ENCODE results near the gene SLC8A3.

SLC8A3 gene

GRCh38 chr14:70152704-70153103 lies 36.0 kb downstream of the SLC8A3 start:
- Histone ChIP-seq H3K23ac (ENCODE audit: low read depth, low read length, poor library complexity) (no peak overlapping the region), H4K91ac (ENCODE audit: low read depth, low read length, poor library complexity) (no peak overlapping the region), H2AFZ (ENCODE audit: low read length) (no peak overlapping the region), H2BK15ac (ENCODE audit: low read length) (no peak overlapping the region), H2BK12ac (ENCODE audit: low read length) (no peak overlapping the region), H2BK5ac (ENCODE audit: low read length) (no peak overlapping the region), H3K9me3 (replicated peaks in 1 of 2; ENCODE audit: control insufficient read depth in 2 of 2, insufficient read depth in 1 of 2, low read depth in 1 of 2, low read length in 2 of 2) (no peaks in the 10 kb centered on the region), H3K27me3 (ENCODE audit: control insufficient read depth in 3 of 3, insufficient read depth in 3 of 3, low read depth in 1 of 3, low read length in 3 of 3) (peaks cover 0 to 6% (median 0%) of the 10 kb centered on the region in 3 experiments), H2AK5ac (ENCODE audit: low read depth, low read length) (no peak overlapping the region), H3K27ac (replicated peaks; ENCODE audit: low read length) (no peak overlapping the region), H4K8ac (ENCODE audit: low read depth, low read length) (no peak overlapping the region), H2BK120ac (ENCODE audit: low read depth, low read length) (no peak overlapping the region), H3K18ac (ENCODE audit: low read length) (no peak overlapping the region), H3K9ac (ENCODE audit: low read depth, low read length, poor library complexity) (no peak overlapping the region), H3K36me3 (replicated peaks in 1 of 2; ENCODE audit: control insufficient read depth in 2 of 2, insufficient read depth in 2 of 2, low read length in 2 of 2) (no peaks in the 10 kb centered on the region), H3K4me1 (ENCODE audit: control insufficient read depth in 2 of 2, insufficient read depth in 1 of 2, low read depth in 1 of 2, low read length in 2 of 2) (peaks cover 0 to 5% of the 10 kb centered on the region in 2 donors), H3K4ac (ENCODE audit: low read length) (no peak overlapping the region), H3K4me3 (ENCODE audit: low read length in 2 of 2) (no peak overlapping the region), H3K4me2 (ENCODE audit: insufficient read depth, low read length, poor library complexity, severe bottlenecking) (no peak overlapping the region), H3K79me1 (ENCODE audit: low read depth, low read length) (no peaks in the 10 kb centered on the region), H3K14ac (ENCODE audit: low read length) (no peak overlapping the region)
- WGBS, 2 donors (ENCODE audit: extremely low coverage in 2 of 2, insufficient read length in 2 of 2, insufficient replicate concordance in 1 of 2) = no CpG with 5 or more reads among the region's 4 CpGs
- DNase-seq (ENCODE audit: low spot score) = no peak

GRCh38 chr14:70152081-70152480 lies 36.7 kb downstream of the SLC8A3 start:
- no peak for DNase-seq (ENCODE audit: low spot score)
- H4K91ac ChIP-seq (ENCODE audit: low read depth, low read length, poor library complexity) = no peak overlapping the region
- no peak overlapping the region for H3K9ac ChIP-seq (ENCODE audit: low read depth, low read length, poor library complexity)
- no peak overlapping the region for H2BK120ac ChIP-seq (ENCODE audit: low read depth, low read length)
- H3K4ac ChIP-seq (ENCODE audit: low read length) = no peak overlapping the region
- no peak overlapping the region for H2BK12ac ChIP-seq (ENCODE audit: low read length)
- no peak overlapping the region for H2AFZ ChIP-seq (ENCODE audit: low read length)
- no peak overlapping the region for H2BK5ac ChIP-seq (ENCODE audit: low read length)
- no peaks in the 10 kb centered on the region for H3K79me1 ChIP-seq (ENCODE audit: low read depth, low read length)
- WGBS, 2 donors (ENCODE audit: extremely low coverage in 2 of 2, insufficient read length in 2 of 2, insufficient replicate concordance in 1 of 2) = no CpG with 5 or more reads among the region's 3 CpGs
- no peaks in the 10 kb centered on the region for H3K9me3 ChIP-seq (replicated peaks in 1 of 2; ENCODE audit: control insufficient read depth in 2 of 2, insufficient read depth in 1 of 2, low read depth in 1 of 2, low read length in 2 of 2)
- no peak overlapping the region for H4K8ac ChIP-seq (ENCODE audit: low read depth, low read length)
- H3K23ac ChIP-seq (ENCODE audit: low read depth, low read length, poor library complexity) = no peak overlapping the region
- H2AK5ac ChIP-seq (ENCODE audit: low read depth, low read length) = no peak overlapping the region
- no peaks in the 10 kb centered on the region for H3K36me3 ChIP-seq (replicated peaks in 1 of 2; ENCODE audit: control insufficient read depth in 2 of 2, insufficient read depth in 2 of 2, low read length in 2 of 2)
- H2BK15ac ChIP-seq (ENCODE audit: low read length) = no peak overlapping the region
- H3K4me1 ChIP-seq (ENCODE audit: control insufficient read depth in 2 of 2, insufficient read depth in 1 of 2, low read depth in 1 of 2, low read length in 2 of 2) = peaks cover 0 to 5% of the 10 kb centered on the region in 2 donors
- no peak overlapping the region for H3K18ac ChIP-seq (ENCODE audit: low read length)
- H3K4me2 ChIP-seq (ENCODE audit: insufficient read depth, low read length, poor library complexity, severe bottlenecking) = no peak overlapping the region
- no peak overlapping the region for H3K4me3 ChIP-seq (ENCODE audit: low read length in 2 of 2)
- peaks cover 0 to 6% (median 0%) of the 10 kb centered on the region in 3 experiments for H3K27me3 ChIP-seq (ENCODE audit: control insufficient read depth in 3 of 3, insufficient read depth in 3 of 3, low read depth in 1 of 3, low read length in 3 of 3)
- H3K27ac ChIP-seq (replicated peaks; ENCODE audit: low read length) = no peak overlapping the region
- no peak overlapping the region for H3K14ac ChIP-seq (ENCODE audit: low read length)

GRCh38 chr14:70149596-70150165 lies 39.1 kb downstream of the SLC8A3 start:
- Histone ChIP-seq H3K27ac (replicated peaks; ENCODE audit: low read length) (no peak overlapping the region), H4K8ac (ENCODE audit: low read depth, low read length) (no peak overlapping the region), H3K18ac (ENCODE audit: low read length) (no peak overlapping the region), H3K4me3 (ENCODE audit: low read length in 2 of 2) (no peak overlapping the region), H3K4me1 (ENCODE audit: control insufficient read depth in 2 of 2, insufficient read depth in 1 of 2, low read depth in 1 of 2, low read length in 2 of 2) (peaks cover 0 to 5% of the 10 kb centered on the region in 2 donors), H3K27me3 (ENCODE audit: control insufficient read depth in 3 of 3, insufficient read depth in 3 of 3, low read depth in 1 of 3, low read length in 3 of 3) (peaks cover 0 to 6% (median 0%) of the 10 kb centered on the region in 3 experiments), H4K91ac (ENCODE audit: low read depth, low read length, poor library complexity) (no peak overlapping the region), H2AK5ac (ENCODE audit: low read depth, low read length) (no peak overlapping the region), H3K4ac (ENCODE audit: low read length) (no peak overlapping the region), H3K4me2 (ENCODE audit: insufficient read depth, low read length, poor library complexity, severe bottlenecking) (no peak overlapping the region), H3K23ac (ENCODE audit: low read depth, low read length, poor library complexity) (no peak overlapping the region), H2BK5ac (ENCODE audit: low read length) (no peak overlapping the region), H2BK15ac (ENCODE audit: low read length) (no peak overlapping the region), H3K79me1 (ENCODE audit: low read depth, low read length) (no peaks in the 10 kb centered on the region), H3K9me3 (replicated peaks in 1 of 2; ENCODE audit: control insufficient read depth in 2 of 2, insufficient read depth in 1 of 2, low read depth in 1 of 2, low read length in 2 of 2) (no peaks in the 10 kb centered on the region), H3K36me3 (replicated peaks in 1 of 2; ENCODE audit: control insufficient read depth in 2 of 2, insufficient read depth in 2 of 2, low read length in 2 of 2) (no peaks in the 10 kb centered on the region), H3K14ac (ENCODE audit: low read length) (no peak overlapping the region), H3K9ac (ENCODE audit: low read depth, low read length, poor library complexity) (no peak overlapping the region), H2BK120ac (ENCODE audit: low read depth, low read length) (no peak overlapping the region), H2AFZ (ENCODE audit: low read length) (no peak overlapping the region), H2BK12ac (ENCODE audit: low read length) (no peak overlapping the region)
- DNase-seq (ENCODE audit: low spot score) = no peak
- WGBS, 2 donors (ENCODE audit: extremely low coverage in 2 of 2, insufficient read length in 2 of 2, insufficient replicate concordance in 1 of 2) = 100% methylated on average over 1 of the region's 4 CpGs; no CpG with 5 or more reads in 1 of the 2 donors

GRCh38 chr14:70148911-70149595 lies 39.7 kb downstream of the SLC8A3 start:
- Histone ChIP-seq H2BK120ac (ENCODE audit: low read depth, low read length) (no peak overlapping the region), H3K4me2 (ENCODE audit: insufficient read depth, low read length, poor library complexity, severe bottlenecking) (no peak overlapping the region), H3K4me1 (ENCODE audit: control insufficient read depth in 2 of 2, insufficient read depth in 1 of 2, low read depth in 1 of 2, low read length in 2 of 2) (peaks cover 0 to 5% of the 10 kb centered on the region in 2 donors), H2AFZ (ENCODE audit: low read length) (no peak overlapping the region), H4K91ac (ENCODE audit: low read depth, low read length, poor library complexity) (no peak overlapping the region), H2AK5ac (ENCODE audit: low read depth, low read length) (no peak overlapping the region), H3K9ac (ENCODE audit: low read depth, low read length, poor library complexity) (no peak overlapping the region), H3K18ac (ENCODE audit: low read length) (no peak overlapping the region), H3K36me3 (replicated peaks in 1 of 2; ENCODE audit: control insufficient read depth in 2 of 2, insufficient read depth in 2 of 2, low read length in 2 of 2) (no peaks in the 10 kb centered on the region), H2BK12ac (ENCODE audit: low read length) (no peak overlapping the region), H3K27ac (replicated peaks; ENCODE audit: low read length) (no peak overlapping the region), H4K8ac (ENCODE audit: low read depth, low read length) (no peak overlapping the region), H3K79me1 (ENCODE audit: low read depth, low read length) (no peaks in the 10 kb centered on the region), H2BK15ac (ENCODE audit: low read length) (no peak overlapping the region), H3K4ac (ENCODE audit: low read length) (no peak overlapping the region), H3K23ac (ENCODE audit: low read depth, low read length, poor library complexity) (no peak overlapping the region), H3K9me3 (replicated peaks in 1 of 2; ENCODE audit: control insufficient read depth in 2 of 2, insufficient read depth in 1 of 2, low read depth in 1 of 2, low read length in 2 of 2) (no peaks in the 10 kb centered on the region), H2BK5ac (ENCODE audit: low read length) (no peak overlapping the region), H3K27me3 (ENCODE audit: control insufficient read depth in 3 of 3, insufficient read depth in 3 of 3, low read depth in 1 of 3, low read length in 3 of 3) (peaks cover 0 to 6% (median 0%) of the 10 kb centered on the region in 3 experiments), H3K4me3 (ENCODE audit: low read length in 2 of 2) (no peak overlapping the region), H3K14ac (ENCODE audit: low read length) (no peak overlapping the region)
- WGBS, 2 donors (ENCODE audit: extremely low coverage in 2 of 2, insufficient read length in 2 of 2, insufficient replicate concordance in 1 of 2) = no CpG with 5 or more reads among the region's 3 CpGs
- no peak for DNase-seq (ENCODE audit: low spot score)

Measured in neuronal stem cell (in vitro differentiated cells).